T47D (cell line): ENCODE data around the gene HPF1.

ENCODE experiments used
- DNase-seq, 2 experiments: peaks; one replicate each; pipeline versions ENCODE4 v3.0.0 to v3.0.0-alpha.2; 2011 to 2012; ENCODE audit warnings: low read depth in 1 of 2, low spot score in 1 of 2
- JUND ChIP-seq: IDR thresholded peaks from 2 replicates; pipeline ENCODE4 v1.6.1; 2012; ENCODE audit warnings: low read depth
- in situ Hi-C: cut with HindIII; loops from 2 replicates; pipeline ENCODE4 v1.10.0; 2016; ENCODE audit warnings: low sequenced_read_pairs, low pct_unique_long_range_greater_than_20kb

The HPF1 gene

DNA sequence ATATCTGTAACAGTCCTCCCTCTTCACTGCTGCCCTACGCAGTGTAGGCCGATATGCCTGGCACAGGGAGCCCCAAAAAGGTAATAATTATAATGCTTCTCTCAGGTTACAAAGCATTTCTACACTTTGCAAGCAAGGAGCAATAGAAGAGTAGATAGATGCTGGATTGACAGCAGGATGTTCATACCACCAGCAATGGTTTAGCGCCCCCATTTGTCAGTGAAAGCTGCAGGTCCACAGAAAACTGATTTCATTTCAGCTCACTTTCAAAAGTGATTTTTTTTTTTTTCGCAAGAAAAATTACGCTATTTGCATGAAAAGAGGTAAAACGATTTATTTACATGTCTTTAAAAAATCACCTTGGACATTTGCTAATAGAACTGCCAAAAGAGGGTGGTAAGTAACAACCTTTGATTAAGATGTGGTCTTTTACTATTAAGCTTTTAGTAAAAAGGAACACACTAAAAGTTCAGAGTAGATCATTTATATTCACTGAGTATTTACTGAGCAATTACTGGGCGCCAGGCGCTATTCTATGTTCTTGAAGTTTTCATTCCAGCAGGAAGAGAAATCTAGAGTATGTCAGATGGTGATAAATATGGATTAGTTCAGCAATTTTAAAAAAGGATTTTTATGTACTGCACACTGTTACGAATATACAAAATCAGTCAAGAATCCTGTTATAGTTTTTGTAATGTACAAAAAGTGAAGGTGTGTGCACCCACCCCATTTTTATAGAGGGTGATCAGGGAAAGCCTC is 34.4 kb downstream of the HPF1 start:
- DNase-seq, result peak in 1 of 2 experiments; percentile 3
- no peak for TF ChIP-seq JUND
- in situ Hi-C loops, result no loop called here

DNA sequence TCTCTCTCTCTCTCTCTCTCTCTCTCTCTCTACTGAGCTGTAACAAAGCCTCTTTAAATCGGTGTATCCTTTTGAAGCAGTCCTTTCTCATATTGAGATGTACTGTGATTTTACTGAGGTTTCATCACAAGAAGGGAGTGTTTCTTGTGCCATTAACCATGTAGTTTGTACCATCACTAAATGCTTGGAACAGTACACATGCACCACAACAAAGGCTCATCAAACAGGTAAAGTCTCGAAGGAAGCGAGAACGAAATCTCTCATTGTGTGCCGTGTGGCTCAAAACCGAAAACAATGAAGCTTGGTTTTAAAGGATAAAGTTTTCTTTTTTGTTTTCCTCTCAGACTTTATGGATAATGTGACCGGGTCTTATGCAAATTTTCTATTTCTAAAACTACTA is 37.2 kb downstream of the HPF1 start:
- no peak for TF ChIP-seq JUND
- in situ Hi-C loops, result no loop called here
- no peak for DNase-seq

DNA sequence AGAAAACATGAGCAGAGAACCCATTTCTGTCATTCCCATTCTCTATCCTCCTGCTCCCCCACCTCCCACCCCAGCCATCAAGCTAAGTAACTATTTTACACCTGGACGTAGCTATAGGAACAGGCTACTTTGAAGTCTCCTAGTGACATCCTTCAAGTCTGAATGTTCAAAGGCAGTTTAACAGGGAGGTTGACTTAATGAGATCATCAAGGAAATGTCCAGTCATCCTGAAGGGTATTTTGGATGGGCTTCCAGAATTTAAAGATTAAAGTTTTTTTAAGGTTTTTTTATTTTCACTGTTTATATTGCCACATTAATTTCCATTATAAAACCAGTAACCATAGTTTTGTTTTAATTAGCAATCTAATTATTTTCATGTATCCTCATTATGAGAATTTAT is 41.1 kb downstream of the HPF1 start:
- no peak for DNase-seq
- no peak for TF ChIP-seq JUND
- in situ Hi-C loops, result no loop called here

DNA sequence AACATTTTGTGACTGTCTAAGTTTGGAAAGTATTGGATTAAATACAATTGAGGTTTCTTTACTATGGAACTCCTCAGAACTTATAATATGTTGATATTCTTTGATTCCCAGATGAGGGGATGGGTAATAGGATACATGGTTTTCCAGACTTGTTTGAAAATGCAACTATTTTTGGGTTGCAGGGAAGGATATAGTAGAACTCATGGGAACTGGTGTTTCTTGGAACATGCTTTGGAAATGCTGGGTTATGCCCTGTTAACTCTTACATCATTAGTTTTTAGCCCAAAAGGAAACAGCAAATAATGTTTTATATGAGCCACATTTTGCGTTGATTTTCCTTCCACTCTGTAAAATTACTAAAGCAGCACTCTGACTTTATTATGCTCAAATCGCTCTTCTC is 41.9 kb downstream of the HPF1 start:
- in situ Hi-C loops, result no loop called here
- no peak for DNase-seq
- TF ChIP-seq JUND, result no peak

DNA sequence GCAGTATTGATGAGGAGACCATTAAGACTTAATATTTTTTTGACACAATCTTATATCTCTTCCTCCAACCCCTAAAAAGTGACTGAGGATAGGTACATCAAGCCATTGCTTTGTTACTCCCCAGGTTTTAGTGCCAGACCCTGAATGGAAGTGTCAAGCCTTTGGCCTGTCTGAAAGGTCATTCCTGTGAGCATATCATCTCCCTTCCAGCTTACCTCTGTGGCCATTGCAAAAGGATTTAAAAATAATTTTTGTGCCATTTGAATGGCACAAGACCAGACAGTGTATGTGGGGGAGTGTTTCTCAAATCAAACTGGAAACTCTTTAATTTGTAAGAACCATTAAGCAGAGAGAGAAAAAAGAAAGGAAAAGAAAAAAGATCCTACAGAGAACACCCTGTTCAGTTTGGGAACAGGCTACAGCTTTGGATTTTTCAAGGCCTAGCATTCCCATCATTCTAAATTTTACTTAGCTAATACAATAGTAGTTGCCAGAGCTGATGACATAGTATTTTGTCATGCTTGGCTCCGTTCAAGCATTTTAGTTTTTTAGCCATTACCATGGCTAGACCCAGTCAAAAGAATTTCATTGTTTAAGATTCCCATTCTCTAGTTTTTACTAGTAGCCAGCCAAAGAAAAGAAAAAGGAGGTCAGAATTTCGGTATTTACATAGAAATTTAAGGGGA is 49.6 kb downstream of the HPF1 start:
- in situ Hi-C loops, result no loop called here
- no peak for DNase-seq
- TF ChIP-seq JUND, result no peak

DNA sequence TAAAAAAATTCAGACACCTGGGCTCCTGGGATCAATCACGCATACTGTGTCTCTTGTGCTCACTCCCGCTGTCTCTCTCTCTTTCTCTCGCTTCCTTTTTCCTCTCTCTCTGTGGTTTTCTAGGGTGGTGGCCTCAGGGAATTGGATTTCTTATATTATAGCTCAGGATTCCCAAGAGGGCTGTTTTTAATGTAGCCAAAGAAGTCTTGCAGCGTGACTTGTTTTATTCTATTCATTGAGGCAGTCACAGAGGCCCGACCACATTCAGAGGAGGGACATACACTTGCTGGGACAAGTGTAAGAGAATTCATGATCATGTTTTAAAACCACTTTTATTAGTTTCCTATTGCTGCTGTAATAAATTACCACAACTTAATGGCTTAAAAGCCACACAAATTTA is 59.4 kb downstream of the HPF1 start:
- in situ Hi-C loops, result no loop called here
- no peak for TF ChIP-seq JUND
- DNase-seq, result no peak

DNA sequence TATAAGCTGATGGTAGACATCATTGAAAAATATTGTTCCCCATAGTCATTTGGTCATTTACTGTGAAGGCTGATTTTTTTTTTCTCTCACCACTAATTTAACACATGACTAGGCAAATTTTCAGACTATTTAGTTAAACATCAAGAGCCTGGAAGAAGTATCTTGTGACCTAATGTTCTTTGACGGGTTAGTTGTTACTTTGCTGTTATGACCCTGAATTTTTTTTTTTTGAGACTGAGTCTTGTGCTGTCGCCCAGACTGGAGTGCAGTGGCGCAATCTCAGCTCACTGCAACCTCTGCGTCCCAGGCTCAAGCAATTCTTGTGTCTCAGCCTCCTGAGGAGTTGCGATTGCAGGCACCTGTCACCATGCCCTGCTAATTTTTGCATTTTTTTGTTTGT is 67.0 kb downstream of the HPF1 start:
- in situ Hi-C loops, result no loop called here
- no peak for TF ChIP-seq JUND
- no peak for DNase-seq

DNA sequence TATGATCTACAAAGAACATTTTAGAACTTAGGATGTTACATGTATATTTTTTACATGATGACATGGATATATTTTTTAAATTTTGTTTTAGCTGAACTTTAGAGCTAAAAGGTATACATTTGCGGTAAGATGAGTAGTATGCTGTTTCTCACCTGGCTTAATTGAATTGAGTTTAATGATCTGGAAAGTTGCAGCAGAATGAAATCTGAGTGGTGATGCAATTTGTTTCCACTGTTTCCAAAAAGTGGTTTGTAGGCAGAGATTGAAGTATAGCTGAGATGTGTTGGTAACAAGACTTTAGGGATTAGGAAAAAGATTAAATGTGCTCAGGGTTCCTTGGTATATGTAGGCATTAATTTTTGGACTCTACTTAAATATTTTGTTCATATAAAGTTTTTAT is 68.1 kb downstream of the HPF1 start:
- DNase-seq, result no peak
- TF ChIP-seq JUND, result no peak
- in situ Hi-C loops, result no loop called here

DNA sequence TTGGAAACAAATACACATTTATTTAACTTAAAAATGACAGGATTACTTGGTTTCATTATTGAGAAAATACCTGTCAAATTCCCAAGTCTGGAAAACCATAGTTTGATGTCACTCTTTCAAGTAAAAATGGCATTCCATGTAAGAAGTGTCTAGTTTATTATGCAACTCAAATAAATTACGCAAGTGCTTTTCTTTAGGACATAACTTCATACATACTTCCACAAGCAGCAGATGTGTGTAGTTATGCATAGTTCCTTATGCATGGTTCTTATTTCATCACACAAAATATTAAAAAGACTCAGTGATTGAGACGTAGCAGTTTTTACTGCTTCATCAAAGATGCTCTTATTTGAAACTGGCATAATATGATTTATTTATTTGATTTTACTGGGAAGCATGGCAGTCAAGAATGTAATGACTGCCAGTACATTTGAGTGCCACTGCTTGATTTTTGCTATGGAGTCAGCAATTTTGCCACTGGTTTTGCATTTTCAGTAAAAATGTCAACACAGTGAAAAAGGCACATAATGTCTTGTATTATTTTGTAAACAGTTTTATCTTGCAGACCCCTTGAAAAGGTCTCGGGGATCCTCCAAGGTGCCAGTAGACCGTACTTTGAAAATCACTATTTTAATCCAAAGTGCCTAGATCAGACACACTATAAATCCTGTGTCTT is 75.2 kb downstream of the HPF1 start:
- in situ Hi-C loops, result no loop called here
- no peak for TF ChIP-seq JUND
- no peak for DNase-seq
